DMS 273 (cell line): Measurements from ENCODE around the gene MLH3.

Experiments
- DNase-seq: peaks from one replicate; lab custom pipeline; 2025; ENCODE audit not compliant: unreplicated experiment; lab: John Stamatoyannopoulos, UW

Gene MLH3

GRCh38 chr14:74988131-74988530, 63.1 kb downstream of the MLH3 start:
- DNase-seq: no peak

- no peak for DNase-seq
These were observed 65.5 kb downstream of the MLH3 start for GRCh38 chr14:74985806-74986205.

- DNase-seq: no peak
These were observed 66.3 kb downstream of the MLH3 start for GRCh38 chr14:74985028-74985310.

- DNase-seq: no peak
These were observed 66.8 kb downstream of the MLH3 start for GRCh38 chr14:74984236-74985027.

GRCh38 chr14:74983343-74983742, 67.9 kb downstream of the MLH3 start:
- no peak for DNase-seq

- DNase-seq: no peak
These were observed 68.6 kb downstream of the MLH3 start for GRCh38 chr14:74982661-74983060.

GRCh38 chr14:74981833-74982232, 69.4 kb downstream of the MLH3 start:
- DNase-seq: no peak

- DNase-seq: no peak
These were observed 69.8 kb downstream of the MLH3 start for GRCh38 chr14:74981462-74981782.

- DNase-seq: peak; percentile 68
These were observed 70.4 kb downstream of the MLH3 start for GRCh38 chr14:74980731-74981461.

- DNase-seq: peak; percentile 70
These were observed 70.9 kb downstream of the MLH3 start for GRCh38 chr14:74980398-74980730.

GRCh38 chr14:74979442-74980397, 71.5 kb downstream of the MLH3 start:
- peak; percentile 99 for DNase-seq

- DNase-seq: no peak
These were observed 72.2 kb downstream of the MLH3 start for GRCh38 chr14:74979029-74979428.

GRCh38 chr14:74978416-74978947, 72.8 kb downstream of the MLH3 start:
- no peak for DNase-seq

GRCh38 chr14:74977901-74978385, 73.3 kb downstream of the MLH3 start:
- no peak for DNase-seq

- no peak for DNase-seq
These were observed 73.9 kb downstream of the MLH3 start for GRCh38 chr14:74977164-74977900.

GRCh38 chr14:74976264-74977113, 74.8 kb downstream of the MLH3 start:
- no peak for DNase-seq

GRCh38 chr14:74975059-74975810, 76.0 kb downstream of the MLH3 start:
- peak; percentile 93 for DNase-seq

- DNase-seq: peak; percentile 93
These were observed 76.8 kb downstream of the MLH3 start for GRCh38 chr14:74974364-74975058.
